Panc1 (cell line): ENCODE results near the gene CRIM1. TPM values are rescaled to one million over a fixed set of nuclear protein-coding genes. Genes with fewer than 3 reads are reported as not detected.

Experiments used
- ATAC-seq: fragments of 200-7000 bp; cut with Tn5 transposase; 2 replicates; pipeline ENCODE4 v1.9.1; 2020; ENCODE audit warnings: mild to moderate bottlenecking, moderate library complexity
- BruUV-seq: library from RNA; stranded (reverse); fragments of 400-500 nt; replicated peaks from 2 replicates; lab custom pipeline; 2021; lab: Mats Ljungman, UMichigan
- CTCF ChIA-PET: fragments of 300-600 bp; sonication (Branson Sonifier 250); formaldehyde crosslinking; loops from one replicate; lab custom pipeline; 2022; ENCODE audit warnings: antibody characterized with exemption; lab: Charles Lee
- POLR2A ChIA-PET: fragments of 300-600 bp; sonication (Branson Sonifier 250); formaldehyde crosslinking; loops from one replicate; lab custom pipeline; 2022; ENCODE audit warnings: antibody characterized with exemption; lab: Charles Lee
- DNase-seq: peaks from one replicate; pipeline ENCODE4 v3.0.0-alpha.2; 2010; ENCODE audit warnings: low read depth, low spot score
- H3K27ac ChIP-seq: 2 replicates; pipeline ENCODE4 v1.5.1; 2011; ENCODE audit warnings: mild to moderate bottlenecking, low read length, inconsistent platforms
- H3K27me3 ChIP-seq: fragments of 200-500 bp; sonication (Bioruptor generic); 2 replicates; pipeline ENCODE4 v1.6.0; 2014; ENCODE audit warnings: low read length, inconsistent platforms; ENCODE audit not compliant: control insufficient read depth, insufficient read depth
- H3K36me3 ChIP-seq: fragments of 200-500 bp; sonication (Bioruptor generic); 2 replicates; pipeline ENCODE4 v1.5.1; 2014; ENCODE audit warnings: inconsistent platforms, mild to moderate bottlenecking, low read length, moderate library complexity; ENCODE audit not compliant: control insufficient read depth, insufficient read depth
- H3K4me1 ChIP-seq: 2 replicates; pipeline ENCODE4 v1.5.1; 2011; ENCODE audit warnings: inconsistent platforms, mild to moderate bottlenecking, low read length, moderate library complexity; ENCODE audit not compliant: control insufficient read depth, insufficient read depth
- H3K4me3 ChIP-seq, 2 experiments: 2 replicates each; pipeline ENCODE4 v1.5.1; 2011 to 2012; ENCODE audit warnings: low read depth in 2 of 2, low read length in 2 of 2, mild to moderate bottlenecking in 2 of 2, inconsistent platforms in 1 of 2, moderate library complexity in 1 of 2
- H3K9me3 ChIP-seq: fragments of 200-500 bp; sonication (Bioruptor generic); 2 replicates; pipeline ENCODE4 v1.5.1; 2014; ENCODE audit warnings: low read depth, mild to moderate bottlenecking, inconsistent platforms, low read length, moderate library complexity; ENCODE audit not compliant: control insufficient read depth, insufficient read depth
- CTCF ChIP-seq: fragments of 450-650 bp; IDR thresholded peaks from 2 replicates; pipeline ENCODE4 v1.5.1; 2017; ENCODE audit warnings: mild to moderate bottlenecking
- POLR2AphosphoS5 ChIP-seq: IDR thresholded peaks from 2 replicates; pipeline ENCODE4 v1.6.1; 2012; ENCODE audit warnings: mild to moderate bottlenecking, low read depth, low read length, moderate library complexity
- REST ChIP-seq, 2 experiments: IDR thresholded peaks; 2 replicates each; pipeline ENCODE4 v1.6.1; 2011 to 2012; ENCODE audit warnings: low read depth in 2 of 2, control low read depth in 1 of 2, low read length in 1 of 2, mild to moderate bottlenecking in 1 of 2, moderate library complexity in 1 of 2; ENCODE audit not compliant: insufficient read depth in 1 of 2
- SIN3A ChIP-seq: IDR thresholded peaks from 2 replicates; pipeline ENCODE4 v1.6.1; 2012; ENCODE audit warnings: low read depth, mild to moderate bottlenecking, low read length, moderate library complexity, borderline replicate concordance; ENCODE audit not compliant: insufficient read depth
- TCF7L2 ChIP-seq: IDR thresholded peaks from 2 replicates; pipeline ENCODE4 v1.6.1; 2011; ENCODE audit warnings: mild to moderate bottlenecking, low read depth, low read length, inconsistent platforms
- in situ Hi-C: cut with HindIII; loops from 2 replicates; pipeline ENCODE4 v1.10.0; 2016; ENCODE audit warnings: low sequenced_read_pairs, low pct_unique_long_range_greater_than_20kb
- intact Hi-C: fragments of 100-400 bp; cut with micrococcal nuclease; formaldehyde crosslinking; loops from one replicate; pipeline ENCODE4 v1.10.0; 2022; ENCODE audit not compliant: unreplicated experiment
- total RNA-seq: library from RNA; stranded (reverse); gene quantifications from one replicate; pipeline ENCODE4 v1.2.1, GENCODE V29; 2021; ENCODE audit not compliant: unreplicated experiment

The CRIM1 gene
- total RNA-seq, 1 experiment from 2014 or later: 290 TPM

GRCh38 chr2:36489281-36489680 lies 133.7 kb downstream of the CRIM1 start:
- Histone ChIP-seq H3K4me1 (peaks cover 85% of the 10 kb centered on the region), H3K36me3 (peaks cover 35% of the 10 kb centered on the region), H3K27me3 (no peaks in the 10 kb centered on the region), H3K4me3 (no peak overlapping the region), H3K27ac (peak overlapping the region; percentile 98), H3K9me3 (no peaks in the 10 kb centered on the region)
- no peak for DNase-seq
- TF ChIP-seq CTCF: no peak
- TF ChIP-seq TCF7L2: no peak
- no peak for TF ChIP-seq REST (IDR thresholded peaks at IDR 0.05; ENCODE audit: insufficient read depth in 1 of 2, low read depth in 2 of 2, low read length in 1 of 2)
- TF ChIP-seq POLR2AphosphoS5: no peak
- TF ChIP-seq SIN3A: no peak
- POLR2A ChIA-PET: no interaction called here
- no peak for ATAC-seq
- CTCF ChIA-PET: no interaction called here
- in situ Hi-C loops (no loop called here), intact Hi-C loops (no loop called here)
- BruUV-seq: no TSS peak

- BruUV-seq: no TSS peak
- Histone ChIP-seq H3K9me3 (no peaks in the 10 kb centered on the region), H3K4me1 (peaks cover 74% of the 10 kb centered on the region), H3K27ac (peak overlapping the region; percentile 98), H3K27me3 (no peaks in the 10 kb centered on the region), H3K36me3 (peaks cover 32% of the 10 kb centered on the region), H3K4me3 (no peak overlapping the region)
- intact Hi-C loops: no loop called here
- ChIA-PET POLR2A (no interaction called here), CTCF (interaction anchor here (0.9 kb wide), 1 partner anchor 39 kb away, joined by 3 read pairs; no protein-coding TSS in a partner anchor)
- in situ Hi-C loops: no loop called here
- TF ChIP-seq CTCF (no peak), TCF7L2 (no peak)
- DNase-seq (no peak), ATAC-seq (no peak)
These were observed 135.2 kb downstream of the CRIM1 start for GRCh38 chr2:36490749-36491148.
